ENCODE data around the gene RERG. TPM values are rescaled to one million over a fixed set of nuclear protein-coding genes. Genes with fewer than 3 reads are reported as not detected.
A peak's percentile ranks its signal among the peaks of the same experiment; 100 is the strongest.

The RERG gene
- total and polyA plus RNA-seq, 2 experiments from 2014 or later, result 1.1 to 1.5 TPM

- Histone ChIP-seq H3F3A (replicated peaks; ENCODE audit: low read depth) (no peaks in the 10 kb centered on the region), H2AFZ (peak overlapping the region; percentile 35; the same call in 1 of the 2 replicates), H3K79me2 (replicated peaks; ENCODE audit: insufficient read depth) (no peaks in the 10 kb centered on the region), H3K27ac (ENCODE audit: low read depth) (no peak overlapping the region), H3K36me3 (ENCODE audit: insufficient read depth) (no peaks in the 10 kb centered on the region), H3K4me2 (no peak overlapping the region), H3K27me3 (ENCODE audit: insufficient read depth) (no peaks in the 10 kb centered on the region), H4K20me1 (replicated peaks; ENCODE audit: insufficient read depth) (no peaks in the 10 kb centered on the region), H3K4me1 (ENCODE audit: insufficient read depth) (no peaks in the 10 kb centered on the region), H3K9me2 (ENCODE audit: insufficient read depth) (no peaks in the 10 kb centered on the region), H3K4me3 (no peak overlapping the region)
- no peaks in the 10 kb centered on the region for H3K9me3 Mint-ChIP-seq
- no peak for TF ChIP-seq ZNF114 (CRISPR knock-in tag; IDR thresholded peaks at IDR 0.05)
- no peaks in the 10 kb centered on the region for H3K36me3 Mint-ChIP-seq (ENCODE audit: low read depth)
- no peaks in the 10 kb centered on the region for H3K27me3 Mint-ChIP-seq (ENCODE audit: insufficient read depth, low read depth, poor library complexity)
- H3K4me1 Mint-ChIP-seq, result no peaks in the 10 kb centered on the region
- no peak for DNase-seq (ENCODE audit: low spot score)
- H3K4me3 Mint-ChIP-seq, result no peak overlapping the region
- no peak overlapping the region for H3K27ac Mint-ChIP-seq
- ATAC-seq, result no peak
Measured at GRCh38 chr12:15122344-15122743, 98.9 kb downstream of the RERG start.

DNA sequence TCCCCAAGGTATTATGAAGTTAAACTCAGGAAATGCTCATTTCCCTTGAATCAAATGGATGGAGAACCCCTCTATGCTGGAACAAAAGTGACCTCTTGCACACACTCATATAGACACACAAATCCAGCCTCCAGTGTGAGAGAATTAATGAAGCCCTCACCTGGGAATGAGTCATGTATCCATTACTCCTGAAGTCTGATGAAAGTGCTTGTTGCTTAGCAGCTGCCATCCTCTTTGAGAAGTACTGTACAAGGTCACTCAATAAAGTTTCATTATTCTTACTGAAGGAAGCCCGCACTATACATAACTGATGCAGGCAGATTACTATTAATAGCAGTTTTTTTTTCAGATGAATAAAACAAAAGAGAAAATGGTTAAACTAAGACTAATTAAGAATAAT, 102.3 kb downstream of the RERG start:
- Histone ChIP-seq H3F3A (replicated peaks; ENCODE audit: low read depth) (no peaks in the 10 kb centered on the region), H4K20me1 (replicated peaks; ENCODE audit: insufficient read depth) (no peaks in the 10 kb centered on the region), H3K27me3 (ENCODE audit: insufficient read depth) (no peaks in the 10 kb centered on the region), H3K4me2 (no peak overlapping the region), H3K79me2 (replicated peaks; ENCODE audit: insufficient read depth) (no peaks in the 10 kb centered on the region), H3K4me3 (no peak overlapping the region), H3K4me1 (ENCODE audit: insufficient read depth) (no peaks in the 10 kb centered on the region), H3K27ac (ENCODE audit: low read depth) (no peak overlapping the region), H3K36me3 (ENCODE audit: insufficient read depth) (no peaks in the 10 kb centered on the region), H3K9me2 (ENCODE audit: insufficient read depth) (no peaks in the 10 kb centered on the region), H2AFZ (no peak overlapping the region)
- no peak for ATAC-seq
- Mint-ChIP-seq H3K36me3 (ENCODE audit: low read depth) (no peaks in the 10 kb centered on the region), H3K4me1 (no peaks in the 10 kb centered on the region), H3K27me3 (ENCODE audit: insufficient read depth, low read depth, poor library complexity) (no peaks in the 10 kb centered on the region), H3K4me3 (no peak overlapping the region), H3K9me3 (no peaks in the 10 kb centered on the region), H3K27ac (no peak overlapping the region)
- no peak for DNase-seq (ENCODE audit: low spot score)
- no peak for TF ChIP-seq CREB1 (CRISPR knock-in tag; IDR thresholded peaks at IDR 0.05; ENCODE audit: low read depth)
- TF ChIP-seq EZH2 (IDR thresholded peaks at IDR 0.05; ENCODE audit: low read depth, unreplicated experiment), result no peak
- TF ChIP-seq, protein P1, sequence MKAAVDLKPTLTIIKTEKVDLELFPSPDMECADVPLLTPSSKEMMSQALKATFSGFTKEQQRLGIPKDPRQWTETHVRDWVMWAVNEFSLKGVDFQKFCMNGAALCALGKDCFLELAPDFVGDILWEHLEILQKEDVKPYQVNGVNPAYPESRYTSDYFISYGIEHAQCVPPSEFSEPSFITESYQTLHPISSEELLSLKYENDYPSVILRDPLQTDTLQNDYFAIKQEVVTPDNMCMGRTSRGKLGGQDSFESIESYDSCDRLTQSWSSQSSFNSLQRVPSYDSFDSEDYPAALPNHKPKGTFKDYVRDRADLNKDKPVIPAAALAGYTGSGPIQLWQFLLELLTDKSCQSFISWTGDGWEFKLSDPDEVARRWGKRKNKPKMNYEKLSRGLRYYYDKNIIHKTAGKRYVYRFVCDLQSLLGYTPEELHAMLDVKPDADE (IDR thresholded peaks at IDR 0.05), result no peak
- no peak for TF ChIP-seq EZH2phosphoT487 (IDR thresholded peaks at IDR 0.05; ENCODE audit: unreplicated experiment)
- no peak for TF ChIP-seq JUNB (IDR thresholded peaks at IDR 0.05; ENCODE audit: unreplicated experiment)
- TF ChIP-seq, protein P2, sequence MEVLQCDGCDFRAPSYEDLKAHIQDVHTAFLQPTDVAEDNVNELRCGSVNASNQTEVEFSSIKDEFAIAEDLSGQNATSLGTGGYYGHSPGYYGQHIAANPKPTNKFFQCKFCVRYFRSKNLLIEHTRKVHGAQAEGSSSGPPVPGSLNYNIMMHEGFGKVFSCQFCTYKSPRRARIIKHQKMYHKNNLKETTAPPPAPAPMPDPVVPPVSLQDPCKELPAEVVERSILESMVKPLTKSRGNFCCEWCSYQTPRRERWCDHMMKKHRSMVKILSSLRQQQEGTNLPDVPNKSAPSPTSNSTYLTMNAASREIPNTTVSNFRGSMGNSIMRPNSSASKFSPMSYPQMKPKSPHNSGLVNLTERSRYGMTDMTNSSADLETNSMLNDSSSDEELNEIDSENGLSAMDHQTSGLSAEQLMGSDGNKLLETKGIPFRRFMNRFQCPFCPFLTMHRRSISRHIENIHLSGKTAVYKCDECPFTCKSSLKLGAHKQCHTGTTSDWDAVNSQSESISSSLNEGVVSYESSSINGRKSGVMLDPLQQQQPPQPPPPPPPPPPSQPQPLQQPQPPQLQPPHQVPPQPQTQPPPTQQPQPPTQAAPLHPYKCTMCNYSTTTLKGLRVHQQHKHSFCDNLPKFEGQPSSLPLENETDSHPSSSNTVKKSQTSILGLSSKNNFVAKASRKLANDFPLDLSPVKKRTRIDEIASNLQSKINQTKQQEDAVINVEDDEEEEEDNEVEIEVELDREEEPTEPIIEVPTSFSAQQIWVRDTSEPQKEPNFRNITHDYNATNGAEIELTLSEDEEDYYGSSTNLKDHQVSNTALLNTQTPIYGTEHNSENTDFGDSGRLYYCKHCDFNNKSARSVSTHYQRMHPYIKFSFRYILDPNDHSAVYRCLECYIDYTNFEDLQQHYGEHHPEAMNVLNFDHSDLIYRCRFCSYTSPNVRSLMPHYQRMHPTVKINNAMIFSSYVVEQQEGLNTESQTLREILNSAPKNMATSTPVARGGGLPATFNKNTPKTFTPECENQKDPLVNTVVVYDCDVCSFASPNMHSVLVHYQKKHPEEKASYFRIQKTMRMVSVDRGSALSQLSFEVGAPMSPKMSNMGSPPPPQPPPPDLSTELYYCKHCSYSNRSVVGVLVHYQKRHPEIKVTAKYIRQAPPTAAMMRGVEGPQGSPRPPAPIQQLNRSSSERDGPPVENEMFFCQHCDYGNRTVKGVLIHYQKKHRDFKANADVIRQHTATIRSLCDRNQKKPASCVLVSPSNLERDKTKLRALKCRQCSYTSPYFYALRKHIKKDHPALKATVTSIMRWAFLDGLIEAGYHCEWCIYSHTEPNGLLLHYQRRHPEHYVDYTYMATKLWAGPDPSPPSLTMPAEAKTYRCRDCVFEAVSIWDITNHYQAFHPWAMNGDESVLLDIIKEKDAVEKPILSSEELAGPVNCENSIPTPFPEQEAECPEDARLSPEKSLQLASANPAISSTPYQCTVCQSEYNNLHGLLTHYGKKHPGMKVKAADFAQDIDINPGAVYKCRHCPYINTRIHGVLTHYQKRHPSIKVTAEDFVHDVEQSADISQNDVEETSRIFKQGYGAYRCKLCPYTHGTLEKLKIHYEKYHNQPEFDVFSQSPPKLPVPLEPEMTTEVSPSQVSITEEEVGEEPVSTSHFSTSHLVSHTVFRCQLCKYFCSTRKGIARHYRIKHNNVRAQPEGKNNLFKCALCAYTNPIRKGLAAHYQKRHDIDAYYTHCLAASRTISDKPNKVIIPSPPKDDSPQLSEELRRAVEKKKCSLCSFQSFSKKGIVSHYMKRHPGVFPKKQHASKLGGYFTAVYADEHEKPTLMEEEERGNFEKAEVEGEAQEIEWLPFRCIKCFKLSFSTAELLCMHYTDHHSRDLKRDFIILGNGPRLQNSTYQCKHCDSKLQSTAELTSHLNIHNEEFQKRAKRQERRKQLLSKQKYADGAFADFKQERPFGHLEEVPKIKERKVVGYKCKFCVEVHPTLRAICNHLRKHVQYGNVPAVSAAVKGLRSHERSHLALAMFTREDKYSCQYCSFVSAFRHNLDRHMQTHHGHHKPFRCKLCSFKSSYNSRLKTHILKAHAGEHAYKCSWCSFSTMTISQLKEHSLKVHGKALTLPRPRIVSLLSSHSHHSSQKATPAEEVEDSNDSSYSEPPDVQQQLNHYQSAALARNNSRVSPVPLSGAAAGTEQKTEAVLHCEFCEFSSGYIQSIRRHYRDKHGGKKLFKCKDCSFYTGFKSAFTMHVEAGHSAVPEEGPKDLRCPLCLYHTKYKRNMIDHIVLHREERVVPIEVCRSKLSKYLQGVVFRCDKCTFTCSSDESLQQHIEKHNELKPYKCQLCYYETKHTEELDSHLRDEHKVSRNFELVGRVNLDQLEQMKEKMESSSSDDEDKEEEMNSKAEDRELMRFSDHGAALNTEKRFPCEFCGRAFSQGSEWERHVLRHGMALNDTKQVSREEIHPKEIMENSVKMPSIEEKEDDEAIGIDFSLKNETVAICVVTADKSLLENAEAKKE (CRISPR knock-in tag; IDR thresholded peaks at IDR 0.05), result no peak
- TF ChIP-seq STAT1 (IDR thresholded peaks at IDR 0.05; ENCODE audit: unreplicated experiment), result no peak
- no peak for TF ChIP-seq REST (IDR thresholded peaks at IDR 0.05; ENCODE audit: unreplicated experiment)
- no peak for TF ChIP-seq ZNF331 (CRISPR knock-in tag; IDR thresholded peaks at IDR 0.05; ENCODE audit: low read depth)
- no peak for TF ChIP-seq NANOG (IDR thresholded peaks at IDR 0.05; ENCODE audit: borderline replicate concordance)
